Measurements from ENCODE around the gene BANF2.

BANF2 gene

DNA sequence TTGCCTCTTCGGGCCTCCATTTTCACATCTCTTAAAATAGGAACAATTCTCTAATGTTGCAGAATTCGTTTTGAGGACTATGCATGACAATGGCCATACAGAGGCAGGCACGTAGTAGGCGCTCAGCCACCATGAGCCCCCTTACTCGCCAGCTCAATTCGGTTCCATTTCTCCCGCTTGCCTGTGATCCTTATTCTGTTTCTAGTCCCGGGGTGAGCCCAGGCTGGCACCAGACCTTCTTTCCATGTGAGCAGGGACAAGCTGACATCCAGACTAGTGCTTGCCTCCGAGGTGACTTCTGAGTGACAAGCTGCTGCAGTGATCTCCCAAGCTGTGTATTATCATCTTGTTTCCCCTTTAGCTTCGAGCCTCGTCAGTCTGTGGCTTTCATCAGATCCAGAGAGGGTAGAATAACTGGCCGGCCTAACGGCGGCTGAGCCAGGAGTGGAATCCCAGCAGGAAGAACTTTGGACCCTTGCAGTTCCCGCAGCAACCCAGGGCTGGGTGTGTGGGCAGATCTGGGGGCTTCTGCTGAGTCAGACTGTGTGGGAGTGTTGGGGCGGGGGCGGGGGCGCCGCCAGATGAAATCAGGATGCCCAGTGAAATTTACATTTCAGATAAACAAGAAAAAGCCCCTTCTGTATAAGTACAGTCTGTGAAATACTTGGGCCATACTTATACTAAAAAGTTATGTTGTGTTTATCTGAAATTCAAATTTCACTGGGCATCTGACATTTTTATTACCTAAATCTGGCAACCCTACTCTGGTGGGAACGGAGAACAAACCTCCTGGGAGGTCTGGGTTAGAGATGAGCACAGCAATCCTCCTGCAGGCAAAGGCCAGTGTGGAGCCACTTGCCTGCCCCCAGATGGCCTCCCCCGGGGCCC lies 10.9 kb downstream of the BANF2 start:
- no peak for DNase-seq

DNA sequence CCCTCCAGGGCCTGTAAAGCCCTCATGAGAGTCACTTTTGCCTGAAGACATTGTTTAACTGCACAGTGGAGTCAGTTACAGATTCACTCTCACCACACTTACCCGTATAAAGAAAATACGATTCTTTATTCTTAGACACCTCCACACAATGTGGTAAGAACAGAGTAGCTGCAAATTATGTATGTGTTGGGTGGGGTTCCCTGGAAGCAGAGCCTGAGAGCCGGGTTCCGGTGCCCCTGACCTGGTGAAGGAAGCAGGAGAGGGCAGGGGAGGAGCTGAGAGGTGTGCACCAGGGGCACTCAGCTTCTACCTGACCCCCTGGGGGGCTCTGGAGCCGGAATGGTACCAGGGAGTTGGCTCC lies 11.5 kb downstream of the BANF2 start:
- DNase-seq = no peak

DNA sequence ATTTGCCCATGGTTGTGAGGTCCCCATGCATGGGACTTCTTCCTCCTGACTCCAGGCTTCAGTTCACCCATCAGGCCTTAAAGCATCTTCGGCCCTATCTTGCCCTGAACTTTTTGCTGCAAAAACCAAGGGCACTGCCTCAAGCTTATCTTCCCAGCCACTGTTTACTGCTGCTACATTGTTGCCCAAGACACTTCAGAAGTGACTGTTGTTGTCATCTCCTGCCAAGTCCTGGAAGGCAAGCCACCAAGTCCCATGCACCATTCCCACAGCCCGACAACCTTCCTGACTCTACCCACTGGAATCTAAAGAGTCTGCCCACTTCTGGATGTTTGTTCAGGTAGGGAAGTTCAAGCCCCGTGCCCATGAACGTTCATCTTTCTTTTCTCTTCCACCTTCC lies 12.4 kb downstream of the BANF2 start:
- no peak for DNase-seq

DNA sequence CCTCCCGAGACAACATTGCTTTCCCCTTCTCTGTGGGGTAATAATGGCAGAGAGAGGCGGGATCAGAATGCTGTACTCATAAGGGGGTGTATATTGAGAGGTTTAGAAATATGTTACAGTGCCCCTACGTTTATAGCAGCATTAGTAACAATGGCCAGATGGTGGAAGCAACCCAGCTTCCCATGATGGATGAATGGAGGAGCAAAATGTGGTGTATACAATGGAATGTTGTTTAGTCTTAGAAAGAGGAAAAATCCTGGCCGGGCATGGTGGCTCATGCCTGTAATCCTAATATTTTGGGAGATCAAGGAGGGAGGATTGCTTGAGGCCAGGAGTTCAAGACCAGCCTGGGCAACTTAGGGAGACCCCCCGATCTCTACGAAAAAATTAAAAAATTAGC lies 12.9 kb downstream of the BANF2 start:
- DNase-seq = no peak

DNA sequence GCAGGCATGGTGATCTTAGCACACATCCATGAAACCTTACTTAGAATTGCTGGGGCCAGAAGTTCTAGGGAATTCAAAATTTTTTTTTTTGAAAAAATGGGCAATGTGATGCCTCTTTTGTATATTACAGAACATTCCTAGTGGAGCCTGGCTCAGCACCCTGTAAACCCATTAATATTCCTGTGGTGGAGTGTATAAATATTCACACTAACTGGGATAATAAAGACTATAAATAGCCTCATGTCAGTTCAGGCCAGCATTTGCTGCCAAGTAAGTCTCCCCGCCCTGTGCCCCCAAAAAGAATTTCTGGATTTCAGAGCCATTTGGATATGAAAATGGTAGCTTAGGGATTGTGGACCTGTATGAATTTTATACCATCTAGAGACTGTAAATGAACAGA lies 14.8 kb downstream of the BANF2 start:
- DNase-seq = no peak

DNA sequence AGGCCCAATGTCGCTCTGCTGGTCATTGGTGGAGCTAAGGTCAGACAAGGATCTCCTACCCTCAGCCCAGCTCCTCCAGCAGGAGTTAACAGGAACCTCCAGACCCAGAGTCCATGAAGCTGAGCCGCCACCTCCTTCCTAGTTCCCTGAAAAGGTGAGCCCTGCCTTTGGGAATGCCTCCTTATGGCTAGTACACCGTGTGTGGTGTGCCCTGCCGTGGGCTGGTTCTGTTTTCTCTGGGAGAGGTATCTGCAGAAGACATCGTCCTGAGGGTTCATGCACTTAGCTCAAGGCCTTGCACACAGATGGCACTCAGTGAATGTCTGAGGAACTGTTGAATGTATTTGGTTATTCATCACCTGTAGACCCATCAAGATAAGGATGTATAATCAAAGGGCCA lies 15.3 kb downstream of the BANF2 start:
- DNase-seq = no peak

DNA sequence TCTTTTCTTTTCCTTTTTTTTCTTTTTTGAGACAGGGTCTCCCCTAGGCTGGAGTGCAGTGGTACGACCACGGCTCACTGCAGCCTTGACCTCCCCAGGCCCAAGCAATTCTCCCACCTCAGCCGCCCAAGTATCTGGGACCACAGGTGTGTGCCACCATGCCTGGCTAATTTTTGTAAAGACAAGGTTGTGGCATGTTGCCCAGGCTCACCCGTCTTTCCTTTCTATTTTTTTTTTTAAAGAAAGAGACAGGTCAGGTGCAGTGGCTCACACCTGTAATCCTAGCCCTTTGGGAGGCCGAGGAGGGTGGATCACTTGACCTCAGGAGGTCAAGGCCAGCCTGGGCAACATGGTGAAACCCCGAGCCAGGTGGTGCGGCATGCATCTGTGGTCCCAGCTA lies 16.6 kb downstream of the BANF2 start:
- no peak for DNase-seq

DNA sequence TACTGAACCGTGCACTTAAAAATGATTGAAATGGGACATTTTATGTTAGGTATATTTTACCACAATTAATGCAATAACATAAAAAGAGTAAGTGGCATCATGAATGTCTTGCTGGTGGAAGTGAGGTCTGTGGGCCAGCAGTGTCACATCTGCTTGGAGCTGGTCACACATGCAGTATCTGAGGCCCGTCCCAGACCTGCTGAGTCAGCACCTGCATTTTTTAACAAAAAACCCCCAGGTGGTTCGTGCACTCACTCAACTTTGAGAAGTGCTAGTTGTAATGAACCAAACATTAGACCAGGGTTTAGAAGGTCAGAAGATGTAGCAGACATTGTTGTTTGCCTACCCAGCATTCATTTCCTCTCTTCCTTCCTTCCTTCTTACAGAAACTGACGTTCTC lies 21.0 kb downstream of the BANF2 start:
- DNase-seq = no peak

DNA sequence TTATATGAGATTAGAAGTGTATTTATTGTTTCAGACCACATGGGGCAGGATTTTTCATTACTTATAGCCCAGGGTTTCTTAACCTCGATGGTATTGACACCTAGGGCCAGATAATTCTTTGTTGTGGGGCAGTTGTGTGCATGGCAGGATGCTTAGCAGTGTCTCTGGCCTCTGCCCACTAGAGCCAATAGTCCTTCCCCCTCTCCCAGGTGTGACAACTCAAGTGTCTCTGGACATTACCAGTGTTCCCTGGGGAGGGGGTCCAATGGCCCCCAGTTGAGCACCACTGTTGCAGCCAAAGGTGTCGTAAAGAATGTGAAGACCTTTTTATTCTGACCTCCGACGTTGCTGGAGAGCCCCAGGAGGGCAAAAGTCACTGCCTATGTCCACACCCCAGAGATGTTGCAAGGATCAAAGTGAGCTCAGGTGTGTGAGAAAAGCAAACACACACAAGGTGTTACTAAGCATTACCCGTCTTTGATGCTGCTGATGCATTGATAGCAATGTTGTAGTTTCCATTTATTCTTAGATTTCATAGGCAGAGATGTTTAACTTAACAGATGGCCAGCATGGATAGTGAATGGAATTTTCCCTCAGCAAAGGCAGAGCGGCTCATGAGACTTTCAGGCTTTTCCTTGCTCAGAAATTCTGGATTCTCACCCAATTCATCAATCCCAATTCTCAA lies 22.2 kb downstream of the BANF2 start:
- DNase-seq = no peak

DNA sequence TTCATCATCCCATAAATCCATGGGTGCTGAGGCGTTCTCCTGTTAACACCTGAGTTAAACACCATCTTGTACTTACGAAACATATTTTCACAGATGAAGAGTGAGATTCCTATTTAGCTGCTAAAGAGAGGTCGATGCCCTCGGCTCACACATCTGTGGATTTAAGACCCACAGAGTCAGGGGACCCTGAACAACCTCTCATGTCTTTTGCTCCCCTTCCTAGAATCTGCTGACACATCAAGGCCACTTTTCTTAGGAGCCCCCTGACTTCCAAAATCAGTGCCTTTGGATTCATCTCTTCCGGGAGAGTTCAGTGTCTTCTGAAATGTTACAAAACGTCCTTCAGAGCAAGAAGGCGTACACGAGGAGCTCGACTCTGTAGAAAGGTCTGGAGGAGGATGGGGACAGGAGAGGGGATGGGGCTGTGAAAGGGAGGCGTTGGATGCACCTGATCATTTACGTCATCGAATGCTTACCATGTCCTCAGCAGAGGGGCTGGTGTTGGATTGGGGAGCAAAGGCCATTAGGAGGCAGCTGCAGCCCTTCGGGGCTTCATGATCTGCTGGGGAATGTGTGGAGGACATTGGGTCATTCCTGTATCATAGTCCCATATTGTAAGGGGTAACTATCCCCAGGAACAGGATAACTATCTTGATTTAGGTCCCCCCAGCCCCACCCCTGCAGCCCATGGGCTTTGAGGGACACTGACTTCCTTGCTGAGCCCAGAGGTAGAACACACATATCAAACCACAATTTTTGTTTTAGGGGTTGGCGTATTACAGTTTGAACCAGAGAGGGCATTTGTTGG lies 22.9 kb downstream of the BANF2 start:
- DNase-seq = no peak

DNA sequence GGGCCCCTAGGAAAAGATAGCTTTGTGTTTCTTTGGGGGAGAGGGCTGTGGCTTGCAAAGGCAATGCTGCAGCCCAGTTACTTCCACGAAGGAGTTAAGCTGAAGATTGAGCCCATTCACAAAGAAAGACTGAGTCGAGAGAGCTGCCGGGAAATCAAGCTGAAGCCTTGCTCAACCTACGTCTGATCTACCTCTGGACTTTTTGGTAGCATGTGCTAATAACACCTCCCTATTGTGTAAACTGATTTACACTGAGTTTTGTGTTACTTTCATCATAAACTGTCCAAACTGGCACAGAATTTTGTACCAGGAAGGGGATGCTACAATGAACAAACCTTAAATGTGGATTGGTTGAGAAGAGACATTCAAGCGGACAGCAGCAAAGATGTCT lies 23.5 kb downstream of the BANF2 start:
- DNase-seq = no peak

DNA sequence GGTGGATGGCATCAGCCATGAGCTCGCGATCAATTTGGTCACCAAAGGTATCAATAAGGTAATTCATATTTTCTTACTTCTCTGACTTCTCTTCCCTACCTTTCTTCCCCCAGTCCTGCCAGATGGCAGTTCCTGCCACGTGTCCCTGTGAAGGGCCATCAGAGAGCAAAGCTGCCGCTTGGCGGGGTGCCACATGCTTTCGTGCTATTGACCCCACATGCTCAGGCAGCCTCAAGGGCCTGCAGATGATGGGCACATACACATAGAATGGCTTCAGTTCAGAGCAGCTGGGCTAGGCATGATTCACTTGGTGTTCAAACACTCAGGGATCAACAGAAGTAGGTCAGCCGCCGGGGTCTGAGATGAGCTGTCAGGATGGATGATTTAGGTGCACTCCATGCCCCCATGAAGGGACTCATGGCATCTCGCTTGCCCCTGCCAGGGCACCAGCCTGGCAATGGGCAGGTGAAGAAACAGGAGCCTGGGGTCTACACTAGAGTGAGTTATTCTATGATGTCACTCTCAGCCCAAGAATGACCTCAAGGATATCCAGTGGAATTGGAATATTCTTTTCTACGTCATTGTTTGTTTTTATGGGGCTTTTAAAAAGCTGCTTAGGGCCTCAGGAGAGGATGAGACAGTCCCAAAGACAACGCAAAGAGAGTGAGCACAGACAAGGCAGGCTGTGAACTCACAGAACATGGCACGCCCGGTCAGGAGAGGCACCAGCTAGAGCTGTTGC lies 25.5 kb downstream of the BANF2 start:
- DNase-seq = no peak

DNA sequence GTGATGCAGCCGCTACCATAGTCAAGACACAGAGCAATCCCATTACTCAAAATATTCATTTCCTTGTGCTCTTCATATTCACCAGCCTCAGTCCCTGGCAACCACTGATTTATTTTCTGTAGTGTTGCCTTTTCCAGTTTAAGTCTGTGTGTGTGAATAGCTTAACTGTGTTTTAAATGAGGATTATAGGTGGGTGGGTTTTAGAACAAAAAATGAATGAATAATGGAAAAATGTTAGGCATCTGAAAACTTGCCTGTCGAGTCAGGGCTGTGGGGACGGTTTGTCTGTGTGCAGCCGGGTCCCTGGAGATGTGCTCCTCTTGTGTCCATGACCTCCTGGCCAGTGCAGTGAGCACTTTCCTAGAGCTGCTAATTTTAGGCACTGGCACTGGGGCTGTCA lies 27.1 kb downstream of the BANF2 start:
- DNase-seq = no peak

DNA sequence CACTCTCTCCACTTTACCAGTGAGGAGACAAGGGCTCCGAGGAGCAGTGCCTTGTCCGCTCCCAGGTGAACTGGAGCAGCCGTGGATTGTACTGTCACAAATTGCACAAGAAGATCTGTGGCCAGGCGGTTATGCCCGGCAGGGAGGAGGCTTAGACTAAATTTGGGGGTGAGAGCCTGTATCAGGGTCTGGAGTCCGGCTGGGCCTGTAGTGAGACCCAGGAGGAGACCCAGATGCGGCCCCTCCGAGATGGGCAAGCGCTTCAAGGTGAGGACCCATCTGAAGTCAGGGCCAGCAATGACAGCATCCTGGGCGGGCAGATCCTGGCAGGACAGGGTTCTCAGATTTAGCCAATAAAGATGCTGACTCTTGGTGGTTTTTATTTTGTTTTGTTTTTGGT lies 27.6 kb downstream of the BANF2 start:
- no peak for DNase-seq

DNA sequence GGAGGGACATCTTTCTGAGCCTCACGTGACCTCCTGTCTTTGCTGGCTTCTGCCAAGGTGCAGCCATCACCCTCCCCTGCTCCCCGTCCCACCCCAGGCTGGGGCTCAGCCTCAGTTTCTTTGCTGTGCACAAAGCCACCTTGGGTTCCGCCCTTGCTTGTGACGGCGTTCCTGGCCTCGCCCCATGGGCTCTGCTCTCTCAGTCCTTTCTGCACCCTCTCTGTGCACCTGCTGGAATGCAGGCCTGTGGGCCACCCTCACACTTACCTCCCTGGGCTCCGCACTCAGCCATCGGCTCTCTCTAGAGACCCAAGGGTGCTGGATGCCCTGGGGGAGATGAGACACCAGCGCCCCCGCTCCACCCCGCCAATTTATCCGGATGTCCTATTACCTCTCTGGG lies 28.3 kb downstream of the BANF2 start:
- no peak for DNase-seq

DNA sequence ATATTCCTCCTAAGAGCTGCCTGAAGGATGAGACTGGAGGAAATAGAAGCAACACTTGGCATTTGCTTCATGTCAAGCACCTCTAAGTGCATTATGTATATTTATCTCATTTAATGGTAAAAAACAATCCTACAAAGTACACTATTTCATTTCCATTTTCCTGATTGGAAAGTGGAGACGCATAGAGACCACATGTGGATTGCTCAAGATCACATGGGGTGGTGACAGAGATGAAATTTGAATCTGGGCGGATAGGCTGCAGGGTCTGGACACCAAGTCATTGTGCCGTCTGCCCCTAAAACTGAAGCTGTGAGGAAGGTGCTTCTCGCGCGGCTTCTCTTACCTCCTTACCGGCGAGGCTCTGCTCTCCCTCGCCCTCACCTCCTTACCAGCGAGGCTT lies 30.3 kb downstream of the BANF2 start:
- DNase-seq = no peak

DNA sequence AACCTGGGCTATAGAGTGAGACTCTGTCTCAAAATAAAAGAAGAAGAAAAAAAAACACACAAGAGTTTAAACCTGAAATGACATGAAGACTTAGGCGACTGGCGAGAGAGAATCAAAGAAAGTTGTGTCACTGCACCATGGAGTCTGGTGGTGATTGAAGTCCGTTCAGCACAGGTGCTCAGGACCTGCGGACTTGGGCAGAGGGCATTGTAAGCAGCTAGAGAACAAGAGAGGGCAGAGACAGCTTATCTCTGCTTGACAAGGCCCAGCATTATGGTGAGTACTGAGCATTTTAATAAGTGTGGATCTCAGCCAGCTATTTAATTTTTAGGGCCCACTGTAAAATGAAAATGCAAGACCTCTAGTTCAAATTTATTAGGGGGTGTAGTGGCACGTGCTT lies 31.5 kb downstream of the BANF2 start:
- no peak for DNase-seq

DNA sequence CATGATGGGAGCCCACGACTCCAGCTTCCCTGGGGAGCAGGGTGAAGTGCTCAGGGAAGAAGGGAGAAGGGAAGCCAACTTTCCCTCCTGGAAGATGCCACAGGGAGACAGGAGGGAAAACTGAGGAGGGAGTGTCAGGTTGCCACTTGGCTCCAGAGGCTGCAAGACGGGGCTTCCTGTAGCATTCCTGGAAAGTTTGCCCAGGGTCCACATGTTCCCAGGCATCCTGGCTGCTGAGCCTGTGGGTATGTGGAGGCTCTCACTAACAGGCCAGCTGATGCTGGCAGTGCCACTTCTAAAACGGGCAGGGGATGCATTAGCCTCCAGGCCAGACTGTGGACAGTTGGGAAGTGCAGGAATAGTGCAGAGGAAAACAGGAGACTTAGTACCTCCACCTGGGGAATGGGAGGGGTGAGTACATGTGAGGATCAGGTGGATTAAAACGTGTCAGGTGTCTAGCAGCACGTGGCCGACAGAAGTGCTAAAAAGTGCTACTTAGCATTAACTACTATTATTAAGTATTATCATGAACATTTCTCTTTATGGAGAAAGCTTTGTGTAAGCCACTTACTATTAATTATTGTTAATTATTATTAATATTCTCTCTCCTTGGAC lies 33.2 kb downstream of the BANF2 start:
- DNase-seq = no peak

DNA sequence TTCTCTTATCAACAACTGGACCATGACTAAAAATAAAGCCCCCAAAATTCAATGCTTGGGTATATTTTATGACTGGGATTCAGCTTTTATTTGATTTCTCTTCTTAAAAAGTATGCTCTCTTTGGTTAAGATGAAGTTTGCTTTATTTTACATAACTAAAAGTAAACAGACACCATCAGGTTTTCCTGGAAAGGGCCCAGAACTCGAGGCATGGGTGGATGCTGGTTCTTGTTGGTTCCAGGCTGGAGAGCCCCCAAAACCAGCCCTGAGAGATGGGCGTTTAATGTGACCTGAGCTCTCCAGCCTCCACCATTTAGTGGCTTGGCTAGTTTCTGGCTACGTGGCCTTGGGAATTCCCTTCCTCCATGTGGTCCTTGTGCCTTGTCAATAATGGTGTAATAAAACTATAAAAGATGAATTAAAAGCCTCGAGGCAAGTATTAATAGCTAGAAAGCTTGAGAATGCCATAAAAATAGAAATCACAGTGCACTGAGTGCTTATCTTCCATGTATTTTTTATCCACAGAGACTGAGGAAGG lies 34.1 kb downstream of the BANF2 start:
- no peak for DNase-seq

DNA sequence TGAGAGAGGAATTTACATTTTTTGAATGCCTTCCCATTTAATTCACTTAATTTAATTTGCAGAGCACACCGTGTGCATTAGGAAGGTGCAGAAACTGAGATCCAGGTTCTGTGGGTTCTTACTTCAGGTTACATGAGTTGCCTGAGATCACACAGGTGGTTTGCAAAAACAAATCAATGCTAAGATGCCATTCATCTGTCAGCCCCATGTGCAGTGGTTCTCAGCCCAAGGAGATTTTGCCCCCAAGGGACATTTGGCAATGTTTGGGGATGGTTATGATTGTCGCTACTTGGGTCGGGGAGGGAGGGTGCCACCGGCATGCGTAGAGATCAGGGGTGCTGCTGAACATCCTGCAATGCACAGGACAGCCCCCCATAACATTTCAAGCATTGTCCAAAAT lies 34.6 kb downstream of the BANF2 start:
- DNase-seq = no peak

DNA sequence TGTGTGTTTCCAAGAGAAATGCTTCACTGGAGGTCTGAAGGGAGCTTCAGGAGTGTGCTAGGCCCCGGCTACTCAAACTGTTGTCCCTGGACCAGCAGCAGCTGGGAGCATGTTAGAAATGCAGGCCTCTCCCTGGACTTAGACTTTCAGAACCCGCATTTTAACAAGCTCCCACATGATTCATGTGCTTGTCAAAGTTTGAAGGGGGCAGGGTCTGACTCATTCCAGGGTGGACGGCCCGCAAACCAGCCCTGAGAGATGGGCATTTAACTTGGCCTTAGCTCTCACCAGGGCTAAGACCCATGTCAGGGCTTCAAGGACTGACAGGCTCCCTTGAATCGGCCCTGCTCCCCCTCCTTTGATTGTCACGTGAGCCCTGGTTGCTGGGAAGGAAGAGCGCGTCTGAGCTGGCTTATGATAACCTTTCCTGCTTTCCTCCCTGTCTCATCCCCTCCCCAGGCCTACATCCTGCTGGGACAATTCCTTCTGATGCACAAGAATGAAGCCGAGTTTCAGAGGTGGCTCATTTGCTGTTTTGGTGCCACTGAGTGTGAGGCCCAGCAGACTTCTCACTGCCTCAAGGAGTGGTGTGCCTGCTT lies 35.5 kb downstream of the BANF2 start:
- DNase-seq = no peak
